ENCODE results near the gene INPP5D.

INPP5D gene

GRCh38 chr2:233195027-233195426, 134.9 kb downstream of the INPP5D start:
- no peak overlapping the region for H3K4me3 ChIP-seq (replicated peaks; ENCODE audit: insufficient read depth, low read length)
- TF ChIP-seq CTCF (IDR thresholded peaks at IDR 0.05; ENCODE audit: insufficient read depth, low read length) (no peak), SPI1 (IDR thresholded peaks at IDR 0.05; ENCODE audit: borderline replicate concordance, low read depth) (no peak), POLR2AphosphoS5 (IDR thresholded peaks at IDR 0.05; ENCODE audit: low read depth) (no peak), GABPA (IDR thresholded peaks at IDR 0.05; ENCODE audit: low read depth) (no peak), REST (IDR thresholded peaks at IDR 0.05; ENCODE audit: insufficient replicate concordance, low read depth) (no peak)
- no peak for DNase-seq (ENCODE audit: low read depth in 1 of 2, low spot score in 1 of 2)
- H3K27ac ChIP-seq (replicated peaks) = no peak overlapping the region
- H3K27me3 ChIP-seq (ENCODE audit: insufficient read depth, poor library complexity, severe bottlenecking) = no peaks in the 10 kb centered on the region

- H3K4me3 ChIP-seq (replicated peaks; ENCODE audit: insufficient read depth, low read length) = no peak overlapping the region
- TF ChIP-seq SPI1 (IDR thresholded peaks at IDR 0.05; ENCODE audit: borderline replicate concordance, low read depth) (no peak), POLR2AphosphoS5 (IDR thresholded peaks at IDR 0.05; ENCODE audit: low read depth) (no peak), CTCF (IDR thresholded peaks at IDR 0.05; ENCODE audit: insufficient read depth, low read length) (no peak), REST (IDR thresholded peaks at IDR 0.05; ENCODE audit: insufficient replicate concordance, low read depth) (no peak), GABPA (IDR thresholded peaks at IDR 0.05; ENCODE audit: low read depth) (no peak)
- no peaks in the 10 kb centered on the region for H3K27me3 ChIP-seq (ENCODE audit: insufficient read depth, poor library complexity, severe bottlenecking)
Measured at GRCh38 chr2:233197022-233197421, 136.9 kb downstream of the INPP5D start.

DNA sequence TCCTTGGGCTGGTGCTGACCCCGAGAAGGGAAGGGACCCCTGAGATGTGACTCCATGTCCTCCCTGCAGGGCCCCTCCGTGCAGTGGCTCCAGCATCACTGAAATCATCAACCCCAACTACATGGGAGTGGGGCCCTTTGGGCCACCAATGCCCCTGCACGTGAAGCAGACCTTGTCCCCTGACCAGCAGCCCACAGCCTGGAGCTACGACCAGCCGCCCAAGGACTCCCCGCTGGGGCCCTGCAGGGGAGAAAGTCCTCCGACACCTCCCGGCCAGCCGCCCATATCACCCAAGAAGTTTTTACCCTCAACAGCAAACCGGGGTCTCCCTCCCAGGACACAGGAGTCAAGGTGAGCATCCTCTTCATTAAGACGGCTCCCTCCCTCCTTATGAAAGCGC, 137.9 kb downstream of the INPP5D start:
- no peak for DNase-seq (ENCODE audit: low read depth in 1 of 2, low spot score in 1 of 2)
- no peak for TF ChIP-seq SPI1 (IDR thresholded peaks at IDR 0.05; ENCODE audit: borderline replicate concordance, low read depth)
- TF ChIP-seq CTCF (IDR thresholded peaks at IDR 0.05; ENCODE audit: insufficient read depth, low read length) = no peak
- TF ChIP-seq POLR2AphosphoS5 (IDR thresholded peaks at IDR 0.05; ENCODE audit: low read depth) = no peak
- TF ChIP-seq REST (IDR thresholded peaks at IDR 0.05; ENCODE audit: insufficient replicate concordance, low read depth) = no peak
- H3K4me3 ChIP-seq (replicated peaks; ENCODE audit: insufficient read depth, low read length) = no peak overlapping the region
- no peaks in the 10 kb centered on the region for H3K27me3 ChIP-seq (ENCODE audit: insufficient read depth, poor library complexity, severe bottlenecking)
- no peak overlapping the region for H3K27ac ChIP-seq (replicated peaks)

More at GRCh38 chr2:233197022-233197421, 136.9 kb downstream of the INPP5D start:
- no peak overlapping the region for H3K27ac ChIP-seq (replicated peaks)
- no peak for DNase-seq (ENCODE audit: low read depth in 1 of 2, low spot score in 1 of 2)

Data from HL-60 (cell line).